Measurements from ENCODE around the gene SLIT3.

GRCh38 chr5:168659286-168659847 is 641.6 kb downstream of the SLIT3 start:
- no peak for TF ChIP-seq CTCF (IDR thresholded peaks at IDR 0.05; ENCODE audit: borderline replicate concordance, extremely low read depth, low read length, poor library complexity, severe bottlenecking)
- TF ChIP-seq EZH2 (IDR thresholded peaks at IDR 0.05; ENCODE audit: borderline replicate concordance, low read depth, low read length, severe bottlenecking): no peak

Measured in DND-41 (cell line).